Pancreas (tissue), 10 donors: Measurements from ENCODE around the gene CD200R1L. TPM values are rescaled to one million over a fixed set of nuclear protein-coding genes. Genes with fewer than 3 reads are reported as not detected.

Experiments used
- ATAC-seq, 4 donors: fragments of 200-7000 bp; cut with Tn5 transposase; one replicate each; pipeline versions ENCODE4 v1.8.0 to v1.9.1; 2020; ENCODE audit warnings: mild to moderate bottlenecking in 4 of 4, moderate library complexity in 4 of 4
- DNase-seq, 6 donors: peaks; one replicate each; pipeline ENCODE4 v3.0.0-alpha.2; 2020
- FAIRE-seq: peaks from 2 replicates; lab custom pipeline; 2012; peaks lifted over from hg19 to GRCh38; lab: Jason Lieb, UNC
- H3K27ac ChIP-seq, 4 donors: fragments of 200-600 bp; sonication (generic); 1 replicate in 3 of 4; 2 replicates in 1 of 4; pipeline versions ENCODE4 v1.5.0 to v1.8.0; 2020
- H3K27me3 ChIP-seq, 4 donors: fragments of 200-600 bp; one replicate each; pipeline ENCODE4 v1.8.0; 2021
- H3K36me3 ChIP-seq, 3 donors: fragments of 200-600 bp; sonication (generic) in 1 of 3; one replicate each; pipeline versions ENCODE4 v1.5.0 to v1.8.0; 2020 to 2021
- H3K4me1 ChIP-seq, 3 donors: fragments of 200-600 bp; one replicate each; pipeline ENCODE4 v1.8.0; 2021
- H3K4me3 ChIP-seq, 4 donors: fragments of 200-600 bp; sonication (generic) in 2 of 4; one replicate each; pipeline versions ENCODE4 v1.5.0 to v1.8.0; 2020 to 2021
- H3K9me3 ChIP-seq, 4 donors: fragments of 200-600 bp; one replicate each; pipeline ENCODE4 v1.8.0; 2021
- CTCF ChIP-seq, 4 donors: fragments of 200-600 bp; sonication (generic) in 3 of 4; IDR thresholded peaks; one replicate each; pipeline versions ENCODE4 v1.5.0 to v1.8.0; 2021; ENCODE audit warnings: antibody characterized with exemption in 4 of 4
- WGBS, 2 donors: extraction: QIAGEN DNeasy Blood & Tissue Kit; methylation state at CpG; one replicate each; pipeline ENCODE4 v1.1.7; 2013; 5-methylcytosine and 5-hydroxymethylcytosine counted together
- intact Hi-C, 3 donors: fragments of 100-400 bp; cut with DNase I; formaldehyde crosslinking; loops; one replicate each; pipeline versions ENCODE4 v1.11.1 to v1.14.2; 2022
- polyA plus RNA-seq, 2 donors: library from polyadenylated mRNA; stranded (reverse); fragments of 200-250 nt; gene quantifications; one replicate each; pipeline ENCODE4 v1.2.3, GENCODE V29; 2013
- total RNA-seq, 6 donors: library from RNA; stranded (reverse); fragmentation: NEBNext Ultra II Directional in 4 of 6; extraction: Animal tissue kit (Norgen Biotek cat#: 25700) in 4 of 6; gene quantifications; one replicate each; pipeline versions ENCODE4 v1.2.1 to v1.2.4, GENCODE V29; 2021 to 2023
- donor health status: healthy with polysubstance abuse.
- donor health status: DM: no; HTN: no; CAD: no; lungs with moderate emphysema.
- donor health status: DM: no; HTN: no; CAD: no.
- donor health status: control.
- donor health status: control.
- donor health status: Bipolar disorder and iron deficiency.
- donor health status: DM: yes; HTN: yes; CAD: no.
- donor health status: DM: no; HTN: no; CAD: no.
- donor health status: DM: no; HTN: no; CAD: no.
- donor health status: DM: yes; HTN: yes; CAD: no.

CD200R1L gene
- total and polyA plus RNA-seq, 8 donors: not detected

GRCh38 chr3:112805126-112805525 lies 41.5 kb downstream of the CD200R1L start:
- WGBS, 2 donors: 82 to 90% methylated on average over 5 of the region's 5 CpGs
- no peak for TF ChIP-seq CTCF (IDR thresholded peaks at IDR 0.05)
- ATAC-seq: no peak

GRCh38 chr3:112804021-112804420 lies 42.6 kb downstream of the CD200R1L start:
- no peaks in the 10 kb centered on the region for H3K27me3 ChIP-seq
- H3K4me3 ChIP-seq: no peak overlapping the region
- no peaks in the 10 kb centered on the region for H3K4me1 ChIP-seq
- no peak for DNase-seq
- H3K9me3 ChIP-seq: no peaks in the 10 kb centered on the region
- FAIRE-seq: no peak
- no peak for TF ChIP-seq CTCF (IDR thresholded peaks at IDR 0.05)
- H3K36me3 ChIP-seq: no peaks in the 10 kb centered on the region
- 91 to 100% methylated on average over 1 of the region's 1 CpG for WGBS, 2 donors
- intact Hi-C loops: no loop called here
- H3K27ac ChIP-seq: no peak overlapping the region
- no peak for ATAC-seq

More at GRCh38 chr3:112805126-112805525, 41.5 kb downstream of the CD200R1L start:
- no peaks in the 10 kb centered on the region for H3K27me3 ChIP-seq
- H3K4me3 ChIP-seq: no peak overlapping the region
- FAIRE-seq (no peak), DNase-seq (no peak)
- H3K27ac ChIP-seq: no peak overlapping the region
- H3K36me3 ChIP-seq: no peaks in the 10 kb centered on the region
- H3K9me3 ChIP-seq: no peaks in the 10 kb centered on the region
- no peaks in the 10 kb centered on the region for H3K4me1 ChIP-seq
- intact Hi-C loops: no loop called here

GRCh38 chr3:112803467-112803866 lies 43.2 kb downstream of the CD200R1L start:
- no peak for TF ChIP-seq CTCF (IDR thresholded peaks at IDR 0.05)
- no peak overlapping the region for H3K4me3 ChIP-seq
- WGBS, 2 donors: 55 to 63% methylated on average over 2 of the region's 2 CpGs
- FAIRE-seq (no peak), DNase-seq (no peak), ATAC-seq (no peak)
- intact Hi-C loops: no loop called here
- H3K4me1 ChIP-seq: no peaks in the 10 kb centered on the region
- no peaks in the 10 kb centered on the region for H3K36me3 ChIP-seq
- no peaks in the 10 kb centered on the region for H3K27me3 ChIP-seq
- H3K9me3 ChIP-seq: no peaks in the 10 kb centered on the region
- no peak overlapping the region for H3K27ac ChIP-seq

GRCh38 chr3:112802338-112802737 lies 44.3 kb downstream of the CD200R1L start:
- H3K27me3 ChIP-seq: no peaks in the 10 kb centered on the region
- intact Hi-C loops: no loop called here
- H3K4me1 ChIP-seq: no peaks in the 10 kb centered on the region
- FAIRE-seq (no peak), DNase-seq (no peak), ATAC-seq (no peak)
- H3K36me3 ChIP-seq: no peaks in the 10 kb centered on the region
- no peak overlapping the region for H3K27ac ChIP-seq
- no peaks in the 10 kb centered on the region for H3K9me3 ChIP-seq
- no peak overlapping the region for H3K4me3 ChIP-seq
- TF ChIP-seq CTCF (IDR thresholded peaks at IDR 0.05): no peak

GRCh38 chr3:112799946-112800345 lies 46.7 kb downstream of the CD200R1L start:
- no peak for TF ChIP-seq CTCF (IDR thresholded peaks at IDR 0.05)
- Histone ChIP-seq H3K27me3 (no peaks in the 10 kb centered on the region), H3K4me3 (no peak overlapping the region), H3K36me3 (no peaks in the 10 kb centered on the region), H3K4me1 (no peaks in the 10 kb centered on the region), H3K27ac (no peak overlapping the region), H3K9me3 (no peaks in the 10 kb centered on the region)
- ATAC-seq: peak in 2 of 4 donors; percentile 44 to 47
- no peak for DNase-seq
- no peak for FAIRE-seq
- intact Hi-C loops: no loop called here
